Activated effector memory CD4-positive, alpha-beta T cell treated with Interleukin-2 at 50 U/mL for 16 hours (primary cell): Measurements from ENCODE around the gene MAP7D3.
"Not testable (repeated sequence)": the region's sequence is repeated elsewhere in the genome, so short reads cannot be mapped to it uniquely, and the experiment has no call there.

Experiments
- DNase-seq: peaks from one replicate; pipeline ENCODE4 v3.0.0-alpha.2; 2020

Gene MAP7D3

GRCh38 chrX:136251041-136251991 is at the start of gene MAP7D3:
Gene MAP7D3, minus strand, starts transcription at chrX:136251400. Its CDS starts 42 bp downstream, at chrX:136251358.
- peak; percentile 57 for DNase-seq

- not testable (repeated sequence) for DNase-seq
Observed at GRCh38 chrX:136300721-136301120, 49.5 kb upstream of the MAP7D3 start, which contains the start of gene ADGRG4. Gene ADGRG4, plus strand, starts transcription at chrX:136300963. Its CDS starts 7,815 bp downstream, at chrX:136308778.

DNA sequence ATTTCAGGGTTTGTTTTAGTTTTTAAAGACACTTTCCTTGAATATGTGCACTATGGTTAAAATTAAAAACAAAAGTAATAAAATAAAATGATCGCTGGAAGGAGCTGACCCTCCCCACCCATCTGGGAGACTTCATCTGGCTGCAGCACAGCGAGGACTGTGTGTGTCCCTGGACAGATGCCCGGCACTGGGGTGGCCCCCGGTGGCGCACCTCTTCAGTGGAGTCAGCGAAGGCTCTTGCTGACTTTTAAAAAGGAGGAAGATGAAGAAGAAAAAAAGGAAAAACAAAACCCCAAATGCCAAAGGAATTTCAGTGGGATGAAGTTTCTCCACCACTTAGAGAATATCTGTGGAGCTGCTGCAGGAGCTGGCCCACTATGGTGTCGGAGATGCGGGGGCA is 44.2 kb upstream of the MAP7D3 start:
- no peak for DNase-seq

DNA sequence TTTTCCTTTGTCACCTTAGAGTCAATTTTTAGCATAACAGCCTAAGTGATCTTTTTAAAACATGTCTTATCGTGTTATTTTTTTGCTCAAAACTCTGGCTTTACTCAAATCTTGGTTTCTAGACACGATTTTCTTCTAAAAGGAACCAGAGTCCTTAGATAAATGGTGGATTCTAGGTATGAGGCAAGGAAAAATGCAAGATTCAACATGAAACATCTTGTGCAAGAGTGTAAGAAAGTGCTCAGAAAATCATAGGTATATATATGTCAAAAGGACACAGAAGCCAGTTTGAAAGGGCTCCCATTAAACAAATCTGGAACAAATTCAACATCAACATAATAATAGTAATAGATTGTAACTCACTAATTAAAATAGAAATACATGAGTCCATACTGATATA is 41.5 kb upstream of the MAP7D3 start:
- DNase-seq, result no peak

- no peak for DNase-seq
Observed at GRCh38 chrX:136291824-136292223, 40.6 kb upstream of the MAP7D3 start.

DNA sequence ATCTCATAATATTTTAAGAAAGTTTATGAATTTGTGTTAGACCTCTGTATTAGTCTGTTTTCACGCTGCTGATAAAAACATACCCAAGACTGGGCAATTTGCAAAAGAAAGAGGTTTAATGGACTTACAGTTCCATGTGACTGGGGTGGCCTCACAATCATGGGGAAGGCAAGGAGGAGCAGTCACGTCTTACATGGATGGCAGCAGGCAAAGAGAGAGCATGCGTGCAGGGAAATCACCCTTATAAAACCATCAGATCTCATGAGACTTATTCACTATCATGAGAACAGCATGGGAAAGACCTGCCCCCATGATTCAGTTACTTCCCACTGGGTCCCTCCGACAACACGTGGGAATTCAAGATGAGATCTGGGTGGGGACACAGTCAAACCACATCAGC is 35.2 kb upstream of the MAP7D3 start:
- DNase-seq, result not testable (repeated sequence)

- no peak for DNase-seq
Observed at GRCh38 chrX:136275553-136275952, 24.4 kb upstream of the MAP7D3 start.

DNA sequence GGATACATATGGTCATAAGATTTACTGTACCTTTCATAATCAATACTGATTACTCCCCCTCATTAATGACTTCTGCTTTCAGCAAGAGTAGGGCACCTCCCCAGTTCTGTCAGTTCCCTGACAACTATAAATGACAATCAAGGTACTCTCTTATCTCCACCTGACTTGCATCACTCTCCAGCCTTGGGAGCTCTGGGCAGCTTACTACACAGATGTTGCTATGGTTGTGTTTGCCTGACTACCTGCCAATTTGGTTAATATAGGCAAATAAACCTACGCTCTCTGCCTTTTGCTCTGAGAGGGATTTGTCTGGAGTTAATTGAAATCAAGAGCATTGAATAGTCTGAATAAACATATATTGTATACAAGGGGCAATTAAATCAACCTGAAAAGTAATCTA is 22.8 kb upstream of the MAP7D3 start:
- DNase-seq, result no peak

- DNase-seq, result no peak
Observed at GRCh38 chrX:136272325-136272724, 21.1 kb upstream of the MAP7D3 start.

DNA sequence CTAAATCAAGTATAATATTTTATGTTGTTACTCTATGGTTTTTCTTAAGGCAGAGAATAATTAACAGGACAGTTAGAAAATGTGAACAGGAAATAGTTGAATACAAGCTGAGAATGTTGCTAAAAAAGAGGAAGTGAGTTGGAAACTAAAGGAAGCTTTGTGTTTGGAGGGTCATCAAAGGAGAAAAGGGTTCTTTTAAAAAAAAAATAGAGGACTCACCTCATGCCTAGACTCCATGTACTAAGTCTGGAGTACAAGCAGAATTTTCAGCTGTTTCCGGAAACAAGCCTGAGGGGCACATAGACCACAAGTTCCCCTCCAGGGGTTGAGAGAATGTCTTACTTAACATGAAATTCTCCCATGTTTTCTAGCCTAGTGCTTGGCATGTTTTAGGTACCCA is 20.1 kb upstream of the MAP7D3 start:
- DNase-seq, result no peak

DNA sequence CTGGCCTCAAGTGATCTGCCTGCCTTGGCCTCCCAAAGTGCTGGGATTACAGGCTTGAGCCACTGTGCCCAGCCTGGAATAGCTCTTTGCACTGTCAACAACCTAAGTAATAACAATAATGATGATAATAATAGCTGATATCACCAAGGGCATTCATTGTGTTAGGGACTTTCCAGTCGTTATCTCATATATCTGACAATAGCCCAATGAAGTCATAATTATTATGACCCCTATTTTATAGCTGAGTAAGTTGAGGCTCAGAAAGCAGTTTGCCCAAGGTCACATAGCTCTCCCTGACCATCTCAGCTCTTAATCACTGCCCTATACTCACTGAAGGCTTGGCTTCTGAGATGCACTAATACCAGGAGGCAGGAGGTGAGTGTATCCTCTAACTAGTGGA is 18.7 kb upstream of the MAP7D3 start:
- DNase-seq, result no peak

- peak; percentile 14 for DNase-seq
Observed at GRCh38 chrX:136268051-136269048, 17.1 kb upstream of the MAP7D3 start.

DNA sequence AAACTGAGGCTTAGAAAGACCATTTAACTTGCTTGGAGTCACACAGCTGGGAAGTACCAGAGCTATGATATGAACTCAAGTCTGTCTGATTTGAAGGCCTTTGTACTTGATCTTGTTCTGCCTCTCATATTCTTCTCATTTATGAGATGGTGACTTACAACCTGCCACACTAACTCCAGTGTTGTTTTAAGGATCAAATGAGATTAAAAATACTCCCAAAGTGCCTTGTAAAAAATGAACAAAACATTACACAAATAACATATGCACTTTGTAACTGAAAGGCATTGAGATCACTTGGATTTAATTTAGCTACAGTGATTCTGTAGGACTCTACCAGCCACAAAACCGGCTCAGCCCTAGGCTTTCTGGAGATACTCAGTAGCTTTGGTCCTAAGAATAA is 15.6 kb upstream of the MAP7D3 start:
- no peak for DNase-seq

DNA sequence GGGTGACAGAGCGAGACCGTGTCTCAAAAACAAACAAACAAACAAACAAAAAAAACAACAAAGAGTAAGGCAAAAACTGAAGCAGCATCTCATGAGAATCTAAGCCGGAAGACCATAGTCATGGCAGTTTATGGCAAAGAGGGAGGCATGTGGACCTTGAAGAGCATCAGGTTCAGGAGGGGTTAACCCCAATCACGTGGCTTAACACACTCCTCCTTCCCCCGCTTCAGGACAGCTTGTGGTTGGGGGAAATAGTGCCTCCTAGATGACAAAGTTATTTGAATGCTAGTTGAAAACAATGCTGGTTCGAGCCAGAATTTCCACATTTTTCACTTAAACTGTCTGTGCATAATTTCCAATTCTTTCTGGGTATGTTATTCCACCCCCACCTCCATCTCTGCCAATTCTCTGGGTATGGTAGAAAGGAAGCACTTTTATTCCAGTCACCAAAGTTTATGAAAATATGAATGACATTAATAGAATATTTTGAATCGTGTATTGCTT is 11.7 kb upstream of the MAP7D3 start:
- DNase-seq, result no peak

GRCh38 chrX:136262243-136262642 is 11.0 kb upstream of the MAP7D3 start:
- DNase-seq, result no peak

DNA sequence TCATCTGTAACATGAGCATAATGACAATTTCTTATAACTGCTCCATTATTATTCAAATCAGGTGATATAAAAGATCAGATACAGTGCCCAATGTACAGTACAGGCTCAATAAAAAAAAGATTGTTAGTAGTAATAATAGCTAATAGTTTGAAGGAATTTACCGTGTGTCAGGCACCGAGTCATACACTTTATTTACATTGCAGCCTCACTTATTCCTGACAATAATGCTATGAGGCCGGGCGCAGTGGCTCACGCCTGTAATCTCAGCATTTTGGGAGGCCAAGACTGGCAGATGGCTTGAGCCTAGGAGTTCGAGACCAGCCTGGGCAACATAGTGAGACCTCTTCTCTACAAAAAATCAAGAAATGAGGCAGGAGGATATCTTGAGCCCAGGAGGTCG is 10.1 kb upstream of the MAP7D3 start:
- no peak for DNase-seq

- DNase-seq, result no peak
Observed at GRCh38 chrX:136260776-136261175, 9.6 kb upstream of the MAP7D3 start.

DNA sequence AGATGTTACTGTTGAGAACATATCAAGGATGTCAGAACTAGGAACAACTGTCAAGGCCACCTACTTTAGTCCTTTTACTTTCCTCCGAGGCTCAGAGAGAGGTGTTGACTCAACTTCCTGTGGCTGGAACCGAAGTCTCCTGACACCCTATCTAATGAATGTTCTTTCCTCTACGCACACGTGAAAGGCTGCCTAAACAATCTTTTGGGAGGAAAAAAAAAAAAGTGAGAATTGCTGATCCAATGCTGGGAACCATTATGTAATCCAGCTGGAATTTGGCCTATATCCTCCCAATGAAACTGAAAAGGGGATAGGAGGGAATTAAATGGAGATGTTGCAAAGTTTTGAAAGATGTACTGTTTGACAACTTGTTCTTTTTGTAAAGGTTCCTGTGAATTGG is 8.3 kb upstream of the MAP7D3 start:
- DNase-seq, result no peak

DNA sequence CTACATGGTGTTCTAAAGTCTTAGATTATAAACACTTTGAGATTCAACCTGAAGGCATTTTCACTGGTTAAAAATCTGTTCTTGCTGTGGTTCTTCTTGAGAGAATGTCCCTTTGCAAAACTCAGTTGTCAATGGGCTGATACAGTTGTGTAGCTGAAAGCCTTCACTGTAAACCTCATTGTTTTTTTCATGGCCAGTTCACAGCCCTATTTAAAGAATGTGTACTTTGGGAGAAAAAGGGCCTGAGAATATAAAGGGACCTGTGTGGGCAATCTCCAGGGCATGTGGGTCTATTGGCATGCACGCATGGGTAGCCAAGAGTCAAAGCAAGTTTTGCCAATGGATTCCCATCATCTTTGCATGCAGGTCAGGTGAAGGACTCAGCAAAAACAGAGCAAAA is 7.8 kb upstream of the MAP7D3 start:
- DNase-seq, result no peak

DNA sequence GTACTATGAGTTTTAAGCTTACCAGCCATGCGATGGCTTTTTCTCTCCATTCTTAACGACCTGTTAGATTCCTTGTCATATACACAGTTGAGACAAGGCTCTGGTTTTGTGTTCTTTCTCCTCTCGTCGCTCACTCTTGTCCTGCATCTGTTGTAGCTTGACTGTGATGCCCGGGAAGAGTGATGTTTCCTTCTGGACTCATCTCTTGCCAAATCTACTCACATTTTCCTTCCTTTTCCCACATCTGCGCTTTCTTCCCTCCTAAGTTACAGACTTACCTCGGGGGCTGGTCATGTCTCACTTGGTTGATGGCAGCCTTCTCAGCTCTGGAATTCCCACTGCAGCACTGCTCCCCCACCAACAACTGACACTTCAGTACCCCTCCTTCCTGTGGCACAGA is 4.8 kb upstream of the MAP7D3 start:
- no peak for DNase-seq

- no peak for DNase-seq
Observed at GRCh38 chrX:136255541-136255940, 4.3 kb upstream of the MAP7D3 start.

DNA sequence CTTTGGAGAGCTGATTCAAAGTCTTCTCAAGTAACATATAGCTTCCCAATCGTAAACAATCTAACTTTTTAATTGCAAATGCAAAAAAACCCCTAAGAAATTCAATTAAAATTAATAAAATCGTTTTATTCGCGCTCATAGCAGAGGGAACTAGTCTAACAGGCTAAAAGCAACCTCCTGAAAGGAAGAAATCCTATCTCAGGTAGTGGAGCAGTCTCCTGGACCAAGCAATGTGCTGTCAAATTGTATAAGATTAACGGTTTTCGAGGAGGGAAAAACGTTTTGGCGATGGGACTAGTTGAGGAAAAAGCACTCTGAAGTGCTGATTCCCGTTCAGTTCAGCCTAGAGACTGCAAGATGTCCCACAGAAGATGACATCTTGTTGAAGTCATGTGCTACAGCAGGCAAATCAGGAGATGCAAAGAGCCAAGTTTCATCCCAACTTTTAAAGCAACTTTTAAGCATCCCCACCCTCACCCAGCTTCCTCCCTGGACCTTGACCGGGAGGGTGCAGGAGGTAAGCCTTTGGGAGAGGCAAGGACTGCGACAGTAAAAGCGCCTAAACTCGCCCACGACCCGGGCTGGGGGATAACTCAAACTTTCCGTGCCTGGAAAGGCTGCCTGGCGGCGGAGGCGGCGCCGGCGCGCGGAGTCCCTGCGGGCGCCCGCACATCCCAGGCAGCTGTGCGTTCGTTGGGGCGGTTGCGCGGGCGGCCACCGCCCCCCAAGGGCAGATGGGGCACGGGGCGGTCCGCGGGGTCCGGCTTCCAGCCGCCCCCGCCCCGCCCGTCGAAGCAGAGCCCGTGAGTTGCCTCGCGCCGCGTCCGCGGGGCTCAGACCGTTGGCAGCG is 784 bp downstream of the MAP7D3 start:
- DNase-seq, result peak; percentile 0
